ENCODE results near the gene OR52B2.

DNA sequence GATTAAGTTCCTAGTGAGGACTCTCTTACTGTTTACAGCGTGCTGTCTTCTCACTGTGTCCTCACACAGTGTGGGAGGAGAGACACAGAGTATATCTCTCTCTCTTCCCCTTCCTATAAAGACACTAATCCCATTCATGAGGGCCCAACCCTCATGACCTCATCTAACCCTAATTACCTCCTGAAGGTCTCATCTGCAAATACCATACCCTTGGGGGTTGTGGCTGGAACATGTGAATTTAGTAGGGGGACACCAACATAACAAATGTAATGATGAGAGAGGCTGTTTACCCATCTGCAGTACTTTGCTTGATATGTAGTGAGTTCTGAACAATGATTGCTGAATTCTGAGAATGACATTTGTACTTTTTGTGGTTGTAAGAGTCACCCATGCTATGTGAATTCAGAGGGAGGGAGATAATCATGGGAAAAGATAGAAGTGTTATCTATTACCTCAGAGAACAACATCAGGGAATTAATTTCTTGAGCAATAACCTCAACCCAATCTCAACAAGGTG is 24.0 kb upstream of the OR52B2 start:
- TF ChIP-seq, protein P1, sequence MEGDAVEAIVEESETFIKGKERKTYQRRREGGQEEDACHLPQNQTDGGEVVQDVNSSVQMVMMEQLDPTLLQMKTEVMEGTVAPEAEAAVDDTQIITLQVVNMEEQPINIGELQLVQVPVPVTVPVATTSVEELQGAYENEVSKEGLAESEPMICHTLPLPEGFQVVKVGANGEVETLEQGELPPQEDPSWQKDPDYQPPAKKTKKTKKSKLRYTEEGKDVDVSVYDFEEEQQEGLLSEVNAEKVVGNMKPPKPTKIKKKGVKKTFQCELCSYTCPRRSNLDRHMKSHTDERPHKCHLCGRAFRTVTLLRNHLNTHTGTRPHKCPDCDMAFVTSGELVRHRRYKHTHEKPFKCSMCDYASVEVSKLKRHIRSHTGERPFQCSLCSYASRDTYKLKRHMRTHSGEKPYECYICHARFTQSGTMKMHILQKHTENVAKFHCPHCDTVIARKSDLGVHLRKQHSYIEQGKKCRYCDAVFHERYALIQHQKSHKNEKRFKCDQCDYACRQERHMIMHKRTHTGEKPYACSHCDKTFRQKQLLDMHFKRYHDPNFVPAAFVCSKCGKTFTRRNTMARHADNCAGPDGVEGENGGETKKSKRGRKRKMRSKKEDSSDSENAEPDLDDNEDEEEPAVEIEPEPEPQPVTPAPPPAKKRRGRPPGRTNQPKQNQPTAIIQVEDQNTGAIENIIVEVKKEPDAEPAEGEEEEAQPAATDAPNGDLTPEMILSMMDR (IDR thresholded peaks at IDR 0.05) = no peak
- no peak for TF ChIP-seq POLR2A (IDR thresholded peaks at IDR 0.05)

All from thyroid gland (tissue), 4 donors.